ENCODE measurements around the gene DLX5. TPM values are rescaled to one million over a fixed set of nuclear protein-coding genes. Genes with fewer than 3 reads are reported as not detected.

Gene DLX5
- total RNA-seq, 1 experiment from 2014 or later, result not detected

DNA sequence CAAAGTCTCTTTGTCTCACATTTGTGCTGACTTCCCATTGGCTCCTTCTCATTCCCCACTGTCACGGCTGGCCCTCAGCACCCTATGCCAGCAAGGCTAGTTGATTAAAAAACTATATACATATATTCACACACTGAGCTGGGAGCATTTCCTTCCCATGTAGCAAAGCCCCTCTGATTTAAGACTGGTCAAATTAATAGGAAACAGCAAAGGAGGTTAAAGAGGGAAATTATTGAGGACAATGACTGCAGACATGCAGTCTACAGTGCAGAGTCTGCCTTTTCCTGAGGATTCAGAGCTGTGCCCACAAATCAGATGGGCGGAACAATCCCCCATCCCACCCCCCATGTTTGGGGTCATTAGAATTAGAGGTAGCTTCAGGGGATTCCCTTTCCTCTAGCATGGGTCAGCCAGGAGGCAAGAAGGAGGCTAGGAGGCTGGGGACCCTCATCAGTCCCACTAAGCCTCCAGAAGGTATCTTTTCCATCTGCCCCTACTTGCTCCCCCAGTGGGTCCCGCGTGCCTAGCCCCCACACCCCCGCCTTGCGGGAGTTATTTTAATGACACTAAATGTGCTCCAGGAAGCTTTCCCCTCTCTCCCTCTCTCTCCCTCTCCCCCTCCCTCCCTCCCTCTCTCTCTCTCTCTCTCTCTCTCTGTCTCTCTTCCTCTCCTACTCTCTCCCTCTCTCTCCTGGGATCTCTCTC lies 29.1 kb downstream of the DLX5 start (continued):
- TF ChIP-seq, protein P1, sequence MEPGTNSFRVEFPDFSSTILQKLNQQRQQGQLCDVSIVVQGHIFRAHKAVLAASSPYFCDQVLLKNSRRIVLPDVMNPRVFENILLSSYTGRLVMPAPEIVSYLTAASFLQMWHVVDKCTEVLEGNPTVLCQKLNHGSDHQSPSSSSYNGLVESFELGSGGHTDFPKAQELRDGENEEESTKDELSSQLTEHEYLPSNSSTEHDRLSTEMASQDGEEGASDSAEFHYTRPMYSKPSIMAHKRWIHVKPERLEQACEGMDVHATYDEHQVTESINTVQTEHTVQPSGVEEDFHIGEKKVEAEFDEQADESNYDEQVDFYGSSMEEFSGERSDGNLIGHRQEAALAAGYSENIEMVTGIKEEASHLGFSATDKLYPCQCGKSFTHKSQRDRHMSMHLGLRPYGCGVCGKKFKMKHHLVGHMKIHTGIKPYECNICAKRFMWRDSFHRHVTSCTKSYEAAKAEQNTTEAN (CRISPR knock-in tag; IDR thresholded peaks at IDR 0.05), result no peak

DNA sequence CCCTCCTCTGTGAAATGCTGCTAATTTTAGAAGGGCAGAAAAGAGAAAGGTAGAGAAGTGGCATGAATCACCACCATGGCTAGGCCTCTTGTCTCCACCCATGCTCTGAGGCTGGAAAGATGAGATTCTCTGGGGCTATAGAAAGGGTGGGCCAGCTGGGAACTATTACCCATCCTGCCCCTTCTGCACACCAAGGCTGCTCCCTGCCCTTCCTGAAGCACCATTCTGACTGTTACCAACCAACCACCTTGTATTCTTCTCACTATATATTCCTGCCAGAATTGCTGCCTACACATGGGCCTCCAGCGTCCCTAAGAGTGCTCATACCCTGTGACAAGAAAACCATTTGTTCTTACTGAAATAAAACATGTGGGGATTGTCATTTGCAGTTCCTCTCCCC lies 30.7 kb downstream of the DLX5 start:
- CTCF ChIA-PET, result no interaction called here
- no peak for ATAC-seq
- TF ChIP-seq IRF2 (CRISPR knock-in tag; IDR thresholded peaks at IDR 0.05; ENCODE audit: borderline replicate concordance, low read depth), result no peak
- no peak for TF ChIP-seq ZNF416 (CRISPR knock-in tag; IDR thresholded peaks at IDR 0.05)
- no peak for TF ChIP-seq AFF4 (CRISPR knock-in tag; IDR thresholded peaks at IDR 0.05; ENCODE audit: borderline replicate concordance)
- TF ChIP-seq NR2C2 (CRISPR knock-in tag; IDR thresholded peaks at IDR 0.05), result no peak
- TF ChIP-seq ZMAT4 (CRISPR knock-in tag; IDR thresholded peaks at IDR 0.05), result no peak
- no peak for TF ChIP-seq CTCF (IDR thresholded peaks at IDR 0.05)
- POLR2A ChIA-PET, result interaction anchor here (2.5 kb wide), 1 partner anchor 12 kb away, joined by 10 read pairs; the partner anchor contains the start of gene DLX6
- no peak for DNase-seq (ENCODE audit: low spot score)
- Mint-ChIP-seq H3K36me3 (no peaks in the 10 kb centered on the region), H3K27me3 (ENCODE audit: low read depth) (peaks cover 100% of the 10 kb centered on the region), H3K4me3 (no peak overlapping the region), H3K4me1 (peaks cover 64% of the 10 kb centered on the region), H3K27ac (no peak overlapping the region), H3K9me3 (no peaks in the 10 kb centered on the region)

DNA sequence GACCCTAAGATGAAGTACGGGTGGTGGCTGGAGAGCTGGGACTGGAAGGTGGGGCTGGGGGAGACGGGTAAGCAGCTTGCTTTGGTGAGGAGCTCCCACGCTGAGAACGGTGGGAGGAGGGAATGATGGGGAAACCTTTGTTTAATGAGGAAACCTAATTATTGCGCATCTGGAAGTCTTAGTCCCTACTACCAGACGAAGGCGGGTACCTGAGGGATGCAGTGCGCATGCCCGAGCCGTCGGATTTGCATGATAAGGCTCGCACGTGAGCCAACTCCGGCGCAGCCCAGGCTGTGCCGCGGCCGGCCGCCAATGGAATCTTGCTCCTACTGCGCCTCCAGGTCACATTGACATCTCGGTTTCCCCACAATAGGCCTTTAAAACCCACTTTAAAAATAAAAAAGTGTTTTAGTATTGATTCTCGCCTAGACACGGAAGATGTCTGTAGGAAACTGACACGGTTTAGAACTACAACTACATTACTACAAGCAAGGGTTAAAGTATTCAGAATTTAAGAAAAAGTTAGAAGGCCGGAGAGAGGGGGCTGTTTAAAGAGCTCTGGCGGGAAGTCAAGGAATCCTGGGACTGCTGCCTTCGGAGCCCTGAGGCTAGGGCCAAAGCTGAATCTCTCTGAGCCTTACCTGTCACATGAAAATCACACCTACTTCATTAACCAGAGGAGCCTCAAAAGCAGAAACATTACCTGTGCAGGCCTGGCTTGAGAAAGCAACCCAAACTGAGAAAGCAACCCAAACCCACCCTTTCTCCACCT lies 31.4 kb downstream of the DLX5 start:
- Mint-ChIP-seq H3K4me3 (peak overlapping the region; percentile 67), H3K9me3 (no peaks in the 10 kb centered on the region), H3K36me3 (no peaks in the 10 kb centered on the region), H3K4me1 (peaks cover 64% of the 10 kb centered on the region), H3K27ac (no peak overlapping the region), H3K27me3 (ENCODE audit: low read depth) (peaks cover 100% of the 10 kb centered on the region)
- DNase-seq (ENCODE audit: low spot score) (peak; percentile 92), ATAC-seq (peak; percentile 78)
- CTCF ChIA-PET, result interaction anchor here (1.5 kb wide), 1 partner anchor 579 kb away, joined by 4 read pairs; no protein-coding TSS in a partner anchor
- POLR2A ChIA-PET, result interaction anchor here (2.5 kb wide), 1 partner anchor 13 kb away, joined by 10 read pairs; the partner anchor contains the start of gene DLX6
- TF ChIP-seq JUN (CRISPR knock-in tag; IDR thresholded peaks at IDR 0.05), result no peak
- peak; percentile 73 for TF ChIP-seq USF2 (CRISPR knock-in tag; IDR thresholded peaks at IDR 0.05)
- no peak for TF ChIP-seq ZNF532 (CRISPR knock-in tag; IDR thresholded peaks at IDR 0.05; ENCODE audit: borderline replicate concordance)
- TF ChIP-seq ZNF416 (CRISPR knock-in tag; IDR thresholded peaks at IDR 0.05), result no peak
- TF ChIP-seq, protein P2, sequence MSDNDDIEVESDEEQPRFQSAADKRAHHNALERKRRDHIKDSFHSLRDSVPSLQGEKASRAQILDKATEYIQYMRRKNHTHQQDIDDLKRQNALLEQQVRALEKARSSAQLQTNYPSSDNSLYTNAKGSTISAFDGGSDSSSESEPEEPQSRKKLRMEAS (CRISPR knock-in tag; IDR thresholded peaks at IDR 0.05), result peak; percentile 61; the same call in 1 of the 2 replicates
- no peak for TF ChIP-seq EMX1 (CRISPR knock-in tag; IDR thresholded peaks at IDR 0.05)
- no peak for TF ChIP-seq MLX (CRISPR knock-in tag; IDR thresholded peaks at IDR 0.05)
- TF ChIP-seq E2F1 (CRISPR knock-in tag; IDR thresholded peaks at IDR 0.05), result no peak
